CD4-positive, alpha-beta T cell treated with Interleukin-4 for 4 hours (primary cell): ENCODE results near the gene GLB1L.

Source experiments
- DNase-seq: peaks from one replicate; pipeline ENCODE4 v3.0.0-alpha.2; 2020

Gene GLB1L

GRCh38 chr2:219252570-219252899 is 7.3 kb upstream of the GLB1L start:
- DNase-seq = no peak

- DNase-seq = peak; percentile 55
Measured at GRCh38 chr2:219252084-219252483, 6.8 kb upstream of the GLB1L start.

GRCh38 chr2:219251656-219252055 is 6.4 kb upstream of the GLB1L start:
- no peak for DNase-seq

- DNase-seq = no peak
Measured at GRCh38 chr2:219250049-219250781, 5.0 kb upstream of the GLB1L start.

- DNase-seq = peak; percentile 65
Measured at GRCh38 chr2:219249203-219249980, 4.1 kb upstream of the GLB1L start.

GRCh38 chr2:219248845-219249202 is 3.6 kb upstream of the GLB1L start:
- no peak for DNase-seq

- peak; percentile 89 for DNase-seq
Measured at GRCh38 chr2:219247678-219248642, 2.7 kb upstream of the GLB1L start.

- DNase-seq = no peak
Measured at GRCh38 chr2:219246559-219246958, 1.3 kb upstream of the GLB1L start.

GRCh38 chr2:219245899-219246230 is 621 bp upstream of the GLB1L start:
- no peak for DNase-seq

GRCh38 chr2:219244789-219245147 is 476 bp downstream of the GLB1L start:
- no peak for DNase-seq

GRCh38 chr2:219243291-219243761 is 1.9 kb downstream of the GLB1L start:
- no peak for DNase-seq

GRCh38 chr2:219234331-219234730 is 10.9 kb downstream of the GLB1L start:
- no peak for DNase-seq

GRCh38 chr2:219230059-219230540 is 15.1 kb downstream of the GLB1L start:
- no peak for DNase-seq

GRCh38 chr2:219229305-219230058 is 15.8 kb downstream of the GLB1L start, which contains the start of the genes ANKZF1 and ATG9A:
Gene ANKZF1 (plus strand): TSS chr2:219229806. CDS start chr2:219230258, 452 bp downstream.
Gene ATG9A (minus strand): TSS chr2:219229636. CDS start chr2:219228024, 1,612 bp downstream.
- peak; percentile 98 for DNase-seq

- DNase-seq = no peak
Measured at GRCh38 chr2:219228911-219229304, 16.3 kb downstream of the GLB1L start.

- no peak for DNase-seq
Measured at GRCh38 chr2:219228041-219228910, 17.0 kb downstream of the GLB1L start.

- DNase-seq = no peak
Measured at GRCh38 chr2:219225350-219225749, 19.9 kb downstream of the GLB1L start.

- DNase-seq = no peak
Measured at GRCh38 chr2:219223831-219224610, 21.2 kb downstream of the GLB1L start.

GRCh38 chr2:219221957-219222518 is 23.2 kb downstream of the GLB1L start:
- DNase-seq = no peak
